ENCODE results near the gene CEP128.
"Not testable (repeated sequence)": the region's sequence is repeated elsewhere in the genome, so short reads cannot be mapped to it uniquely, and the experiment has no call there.

Gene CEP128

DNA sequence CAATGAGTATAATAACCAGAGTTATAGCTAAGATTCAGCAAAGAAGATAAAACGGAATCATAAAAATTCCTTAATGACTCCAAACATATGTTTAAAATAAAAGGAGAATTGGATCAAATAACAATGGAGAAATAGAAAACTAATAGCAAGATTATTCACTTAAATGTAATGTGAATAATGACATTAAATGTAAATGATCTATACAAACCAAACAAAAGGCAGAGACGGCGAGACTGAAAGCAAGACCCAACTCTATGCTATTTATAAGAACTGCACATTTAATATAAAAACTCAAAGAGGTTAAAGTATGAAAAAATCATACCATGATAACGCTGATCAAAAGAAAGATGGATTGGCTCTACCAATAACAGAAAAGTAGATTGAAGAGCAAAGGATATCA lies 10.0 kb upstream of the CEP128 start:
- no peak for DNase-seq

DNA sequence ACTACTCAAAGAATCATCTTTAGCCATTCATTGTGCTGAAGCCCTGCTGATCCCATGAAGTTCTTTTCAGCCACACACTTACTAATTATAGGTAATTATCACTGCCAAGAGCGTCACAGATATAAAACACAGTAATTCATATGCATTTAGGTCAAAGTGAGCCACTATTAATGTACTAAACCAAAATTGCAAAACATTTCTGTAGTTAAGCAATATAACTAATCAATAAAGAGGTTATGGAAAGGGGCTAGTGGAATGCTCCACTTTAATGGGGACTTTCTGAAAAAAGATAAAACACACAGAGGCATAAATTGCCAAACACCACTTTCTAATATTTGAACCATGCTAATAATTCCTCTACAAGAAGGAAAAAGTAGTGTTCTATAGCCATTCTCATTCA lies 6.8 kb upstream of the CEP128 start:
- DNase-seq, result no peak

DNA sequence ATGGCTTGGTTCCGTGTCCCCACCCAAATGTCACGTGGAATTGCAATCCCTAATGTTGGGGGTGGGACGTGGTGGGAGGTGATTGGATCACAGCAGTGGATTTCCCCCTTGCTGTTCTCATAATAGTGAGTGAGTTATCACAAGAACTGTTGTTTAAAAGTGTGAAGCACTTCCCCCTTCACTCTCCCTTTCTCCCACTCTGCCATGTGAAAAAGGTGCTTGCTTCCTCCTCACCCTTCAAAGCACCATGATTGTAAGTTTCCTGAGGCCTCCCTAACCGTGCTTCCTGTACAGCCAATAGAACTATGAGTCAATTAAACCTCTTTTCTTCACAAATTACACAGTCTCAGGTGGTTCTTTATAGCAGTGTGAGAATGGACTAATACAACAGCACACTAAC lies 5.3 kb upstream of the CEP128 start:
- no peak for DNase-seq

DNA sequence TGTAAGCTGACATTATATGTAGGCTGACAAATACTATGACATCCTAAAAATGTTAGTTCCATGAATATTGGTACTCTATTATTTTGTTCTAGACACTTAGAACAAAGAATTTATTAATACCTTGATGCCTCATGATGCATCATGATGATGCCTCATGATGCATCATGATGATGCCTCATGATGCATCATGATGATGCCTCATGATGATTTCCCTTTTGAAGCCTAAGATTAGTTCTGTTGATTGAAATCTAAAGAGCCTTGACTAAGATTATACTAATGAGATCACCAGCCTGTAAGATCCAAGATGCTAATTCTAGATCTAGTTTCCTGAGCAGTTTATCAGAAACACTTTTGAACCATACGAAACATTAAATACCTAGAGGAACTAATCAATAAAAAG lies 4.6 kb upstream of the CEP128 start:
- no peak for DNase-seq

DNA sequence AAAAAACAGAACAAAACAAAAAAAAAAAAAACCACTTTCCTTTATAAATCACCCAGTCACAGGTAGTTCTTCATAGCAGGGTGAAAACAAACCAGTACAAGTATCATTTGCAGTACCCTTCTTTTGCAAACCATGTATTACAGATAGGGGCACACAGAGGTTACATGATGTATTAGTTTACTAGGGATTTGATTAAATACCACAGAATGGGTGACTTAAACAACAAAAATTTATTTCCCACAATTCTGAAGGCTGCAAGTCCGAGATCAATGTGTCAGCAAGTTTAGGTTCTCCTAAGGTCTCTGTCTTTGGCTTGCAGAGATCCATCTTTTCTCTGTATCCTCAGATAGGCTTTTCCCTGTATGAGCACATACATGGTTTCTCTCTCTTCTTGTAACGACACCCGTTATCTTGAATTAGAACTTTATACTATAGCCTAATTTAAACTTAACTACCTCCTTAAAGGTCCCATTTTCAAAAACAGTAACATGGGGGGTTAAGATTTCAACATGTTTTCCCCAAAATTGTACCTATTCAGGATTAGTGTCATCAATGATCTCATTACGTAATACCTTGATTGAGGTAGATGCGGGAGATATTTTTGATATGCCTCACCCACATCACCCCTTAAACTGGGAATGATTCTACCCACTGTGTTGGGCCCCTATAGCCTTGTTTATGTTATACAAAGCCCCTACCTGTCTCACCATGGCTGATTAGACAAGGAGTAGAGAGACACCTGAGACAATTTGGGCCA lies 3.5 kb upstream of the CEP128 start:
- DNase-seq, result no peak

DNA sequence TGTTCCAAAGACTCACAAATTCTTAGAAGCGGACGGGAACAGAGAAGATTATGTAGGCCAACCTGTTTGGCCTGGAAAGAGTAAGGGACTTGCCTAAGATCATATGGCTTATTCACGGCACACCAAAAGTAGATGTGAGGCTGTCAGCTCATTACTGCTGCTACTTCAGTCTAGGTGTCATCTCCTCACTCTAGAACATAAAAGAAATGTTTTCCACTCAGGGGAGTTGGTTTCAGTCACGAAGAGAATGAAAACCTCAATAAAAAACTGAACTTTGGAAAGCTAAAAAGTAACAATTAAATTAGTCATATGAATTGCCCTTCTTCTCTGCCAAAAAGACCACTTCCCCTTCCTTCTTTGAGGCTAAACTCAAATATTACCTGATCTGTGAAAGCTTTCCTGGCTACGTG lies 658 bp upstream of the CEP128 start:
- DNase-seq, result no peak

DNA sequence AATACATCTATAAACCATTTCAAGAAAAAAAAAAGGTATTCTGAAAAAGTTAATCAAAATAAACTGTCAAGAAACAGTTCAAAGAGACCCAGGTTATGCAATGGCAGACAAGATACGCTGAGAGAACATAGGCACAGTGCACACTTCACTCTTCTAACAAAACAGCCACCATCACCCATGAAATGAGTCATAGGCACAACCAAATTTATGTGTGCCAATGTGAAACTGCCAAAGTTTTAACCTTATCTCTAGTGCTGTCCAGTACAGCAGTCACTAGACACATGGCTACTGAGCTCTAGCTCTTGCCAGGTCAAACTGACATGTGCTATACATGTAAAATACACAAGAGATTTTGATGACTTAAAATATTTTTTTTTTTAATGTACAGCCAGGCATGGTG lies 1.4 kb downstream of the CEP128 start:
- DNase-seq, result no peak

DNA sequence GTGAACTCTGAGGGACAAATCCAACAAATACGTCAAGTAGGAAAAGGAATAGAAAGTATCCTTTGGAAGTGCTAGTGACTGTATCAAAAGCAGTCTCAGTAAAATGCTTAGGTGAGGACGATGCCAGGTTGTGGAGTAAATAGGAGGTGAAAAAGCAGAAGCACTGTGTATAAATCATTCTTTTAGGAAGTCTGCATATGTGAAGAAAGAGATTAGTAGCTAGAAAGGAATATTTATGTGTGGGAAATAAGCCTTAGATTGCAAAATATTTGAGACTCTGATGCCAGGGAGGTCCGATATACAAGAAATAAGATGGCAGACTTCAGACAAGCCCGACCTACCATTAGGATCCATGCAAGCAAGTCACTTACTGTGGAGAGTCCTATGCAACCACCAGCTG lies 7.9 kb downstream of the CEP128 start:
- no peak for DNase-seq

DNA sequence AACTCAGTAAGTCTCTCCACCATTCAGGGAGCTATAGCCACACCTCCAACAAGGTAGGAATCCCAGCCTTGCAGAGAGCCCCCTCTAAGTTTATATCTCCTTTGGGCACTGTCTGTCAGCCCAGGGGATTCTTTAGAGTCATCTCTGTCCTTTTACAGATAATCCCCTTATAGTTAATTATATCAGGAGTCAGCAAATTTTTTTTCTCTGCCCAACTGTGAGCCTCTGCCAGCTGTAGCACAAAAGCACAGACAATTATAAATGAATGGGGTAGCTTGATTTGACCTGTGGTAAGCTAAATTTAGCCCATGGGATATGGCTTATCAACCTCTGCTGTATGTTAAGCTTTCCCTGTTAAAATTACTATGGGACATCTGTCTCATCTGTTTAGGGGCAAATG lies 8.3 kb downstream of the CEP128 start:
- no peak for DNase-seq

DNA sequence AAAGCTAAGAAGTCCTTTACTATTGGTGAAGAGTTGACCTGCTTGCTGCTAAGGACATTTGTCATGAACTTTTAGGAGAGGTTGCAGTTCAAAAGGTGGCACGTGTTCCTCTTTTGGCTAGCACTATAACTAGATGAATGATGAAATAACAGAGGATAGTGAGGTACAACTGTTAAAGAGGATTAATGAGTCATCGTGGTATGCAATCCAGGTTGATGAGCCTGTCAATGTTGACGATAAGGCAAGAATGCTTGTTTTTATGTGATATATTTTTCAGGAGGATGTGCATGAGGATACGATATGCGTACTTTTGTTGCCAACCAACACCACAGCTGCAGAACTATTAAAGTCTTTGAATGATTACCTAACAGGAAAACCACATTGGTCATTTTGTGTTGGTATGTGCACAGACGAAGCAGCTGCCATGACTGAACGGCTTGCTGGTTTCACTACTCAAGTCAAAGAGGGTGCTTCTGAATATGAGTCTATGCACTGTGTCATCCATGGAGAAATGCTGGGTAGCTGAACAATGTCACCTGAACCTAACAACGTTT lies 10.6 kb downstream of the CEP128 start:
- DNase-seq, result peak; percentile 68

DNA sequence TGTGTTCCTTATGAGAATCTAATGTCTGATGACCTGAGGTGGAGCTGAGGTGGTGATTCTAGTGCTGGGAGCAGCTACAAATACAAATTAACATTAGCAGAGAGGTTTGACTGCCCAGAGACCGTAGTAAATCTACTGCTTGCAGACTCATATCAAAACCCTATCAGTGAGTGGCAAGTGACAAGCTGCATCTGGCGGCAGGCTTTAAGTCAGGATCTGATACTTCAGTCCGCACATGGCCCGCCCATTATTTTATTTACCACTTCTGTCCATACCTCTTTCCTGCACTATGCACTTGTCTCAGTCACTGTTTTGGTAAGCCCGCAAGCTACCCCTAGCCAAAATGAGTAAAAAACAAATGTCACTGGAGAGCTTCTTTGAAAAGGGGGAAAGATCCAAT lies 11.4 kb downstream of the CEP128 start:
- no peak for DNase-seq

DNA sequence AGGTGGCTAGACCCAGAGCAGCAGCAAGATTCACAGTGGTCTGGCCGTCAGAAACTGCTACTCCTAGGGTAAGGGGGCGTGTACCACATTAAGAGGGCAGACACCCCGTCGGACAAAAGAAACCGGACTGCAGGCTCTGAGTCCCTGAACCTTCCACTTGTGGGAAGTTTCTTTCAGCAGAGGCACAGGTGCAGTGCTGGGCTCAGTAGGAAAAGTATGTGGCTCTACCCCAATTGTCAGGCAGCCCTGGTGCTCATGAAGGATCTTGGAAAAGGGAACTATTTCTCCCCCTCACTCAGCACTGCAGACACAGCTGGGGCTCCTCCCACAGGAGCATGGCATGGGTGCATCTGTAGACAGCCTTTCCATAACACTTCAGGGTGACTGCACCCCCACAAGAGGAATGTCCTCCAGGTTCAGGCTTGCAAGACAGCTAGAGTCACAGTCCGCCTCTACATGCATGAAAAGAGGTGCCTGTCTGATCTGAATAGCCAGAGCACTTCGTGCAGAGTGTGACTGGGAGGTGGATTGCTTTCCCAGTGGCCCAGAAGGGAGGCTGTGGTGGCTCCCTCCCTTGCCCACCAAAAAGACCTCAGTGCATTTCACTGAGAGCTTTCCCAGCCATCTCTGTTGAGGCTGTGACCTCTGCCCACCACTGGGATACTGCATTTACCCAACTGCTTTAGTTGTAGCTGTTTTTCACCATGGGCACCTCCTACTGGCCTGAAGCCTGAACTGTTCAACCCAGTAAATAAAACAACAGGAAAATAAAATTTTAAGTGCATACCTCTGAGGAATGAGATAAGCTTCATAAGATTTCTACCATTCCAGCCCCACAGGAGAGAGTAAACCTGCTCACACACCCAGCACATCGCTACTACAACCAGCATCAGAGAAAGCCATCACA lies 14.2 kb downstream of the CEP128 start:
- DNase-seq, result no peak

DNA sequence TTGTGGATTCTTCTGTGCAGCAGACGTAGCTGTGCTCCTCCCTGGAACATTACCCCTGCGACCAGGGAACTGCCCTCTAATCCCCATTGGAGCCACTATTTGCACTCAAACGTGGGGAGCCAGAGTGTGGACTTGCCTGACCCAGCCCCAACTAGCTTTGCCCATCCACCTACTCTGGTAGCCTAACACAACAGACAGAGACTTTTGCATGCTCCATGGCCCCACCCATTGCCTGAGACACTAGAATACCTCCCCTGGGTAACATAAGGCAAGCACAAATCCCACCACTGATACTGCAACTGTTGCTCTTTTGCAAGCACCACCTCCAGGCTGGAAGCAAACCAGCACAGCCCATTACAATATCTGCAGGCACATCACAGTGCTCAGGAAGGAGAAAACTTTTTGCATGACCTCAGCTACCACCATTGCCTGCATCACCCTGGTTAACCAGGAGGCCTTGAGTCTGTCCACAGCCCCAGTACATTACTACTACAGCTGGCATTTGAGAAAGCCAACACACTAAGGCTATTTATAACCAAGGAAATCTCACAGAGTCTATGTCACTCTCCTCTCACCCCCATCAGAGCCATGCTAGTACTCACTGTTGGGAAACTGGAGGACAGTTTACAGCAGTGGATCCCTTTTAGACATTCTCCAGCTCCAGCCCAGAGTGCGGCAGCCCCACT lies 15.0 kb downstream of the CEP128 start:
- no peak for DNase-seq

DNA sequence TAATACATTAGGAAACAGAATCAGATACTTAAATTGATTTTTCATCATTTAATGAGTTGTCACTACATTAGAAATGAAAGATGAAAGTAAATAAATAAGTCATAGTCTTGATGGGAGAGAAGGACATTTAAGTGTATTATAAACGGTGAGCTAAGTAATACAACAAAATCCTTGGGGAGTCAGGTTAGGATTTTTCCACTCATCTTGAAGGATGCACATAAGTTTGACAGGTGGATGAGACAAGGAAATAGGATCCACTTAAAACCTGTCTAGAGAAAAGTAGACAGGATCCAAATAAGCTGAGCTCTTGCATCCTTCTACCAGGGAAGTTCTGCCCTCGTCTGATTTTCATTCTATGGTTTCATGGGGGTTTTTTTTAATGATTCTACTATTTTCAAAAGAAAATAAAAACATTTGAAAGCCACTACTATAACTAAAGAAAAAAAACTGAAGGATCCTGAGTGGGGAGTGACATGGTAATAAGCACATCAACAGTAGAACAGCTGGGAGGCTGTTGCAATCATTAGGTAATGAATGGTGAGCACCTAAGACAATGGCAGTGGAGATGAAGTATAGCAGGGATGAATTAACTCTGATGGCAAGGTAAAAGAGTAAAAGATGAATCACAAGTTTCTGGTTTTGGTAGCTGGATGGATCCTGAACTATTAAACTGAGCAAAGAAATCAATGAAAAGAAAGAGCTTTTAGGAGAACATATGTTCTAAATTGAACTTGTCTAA lies 17.0 kb downstream of the CEP128 start:
- no peak for DNase-seq

DNA sequence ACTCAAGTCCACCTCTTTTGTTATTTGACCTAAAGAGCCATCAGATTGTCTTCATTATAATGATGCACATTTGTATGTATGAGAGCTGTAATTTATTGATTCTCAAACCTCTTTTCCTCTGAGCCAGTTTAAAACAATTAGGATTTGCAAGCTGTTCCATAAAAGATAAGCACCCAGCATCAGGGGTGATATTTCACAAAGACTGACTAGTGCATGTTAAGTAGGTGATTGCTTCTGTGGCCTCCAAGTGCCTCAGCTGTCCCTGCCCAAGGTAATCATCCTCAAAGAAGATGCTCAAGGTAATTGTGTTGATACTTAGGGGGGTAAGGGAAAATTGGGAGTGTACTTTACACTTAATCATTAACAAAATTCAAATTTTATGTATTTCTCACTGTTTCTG lies 18.2 kb downstream of the CEP128 start:
- DNase-seq, result no peak

DNA sequence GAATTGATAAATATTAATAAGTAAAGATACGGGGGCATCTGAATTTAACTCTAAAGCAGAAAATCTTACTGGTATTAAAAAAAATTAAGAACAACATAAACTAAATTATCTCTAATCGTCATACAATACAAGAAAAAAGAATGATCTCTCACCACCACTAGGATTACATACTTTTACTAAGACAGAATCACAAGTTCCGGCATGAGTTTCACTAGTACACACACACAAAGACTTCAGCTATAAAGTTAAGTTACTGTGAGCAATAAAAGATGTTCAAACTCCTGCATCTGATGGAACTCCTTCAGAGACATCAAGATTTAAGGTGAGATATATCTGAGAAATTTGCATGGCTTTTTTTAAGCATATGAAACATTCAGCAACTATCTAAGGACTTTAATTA lies 21.9 kb downstream of the CEP128 start:
- no peak for DNase-seq

DNA sequence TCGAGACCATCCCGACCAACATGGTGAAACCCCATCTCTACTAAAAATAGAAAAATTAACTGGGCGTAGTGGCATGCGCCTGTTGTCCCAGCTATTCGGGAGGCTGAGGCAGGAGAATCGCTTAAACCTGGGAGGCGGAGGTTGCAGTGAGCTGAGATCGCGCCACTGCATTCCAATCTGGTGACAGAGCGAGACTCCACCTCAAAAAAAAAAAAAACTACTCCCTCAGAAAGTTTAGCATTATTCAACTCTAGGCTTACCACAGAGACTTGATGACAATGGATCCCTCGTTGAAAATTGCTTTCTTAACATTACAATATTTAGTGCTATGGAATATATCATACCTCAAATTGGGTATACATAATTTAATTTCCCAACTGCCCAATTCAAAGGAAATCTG lies 29.5 kb downstream of the CEP128 start:
- DNase-seq, result not testable (repeated sequence)

DNA sequence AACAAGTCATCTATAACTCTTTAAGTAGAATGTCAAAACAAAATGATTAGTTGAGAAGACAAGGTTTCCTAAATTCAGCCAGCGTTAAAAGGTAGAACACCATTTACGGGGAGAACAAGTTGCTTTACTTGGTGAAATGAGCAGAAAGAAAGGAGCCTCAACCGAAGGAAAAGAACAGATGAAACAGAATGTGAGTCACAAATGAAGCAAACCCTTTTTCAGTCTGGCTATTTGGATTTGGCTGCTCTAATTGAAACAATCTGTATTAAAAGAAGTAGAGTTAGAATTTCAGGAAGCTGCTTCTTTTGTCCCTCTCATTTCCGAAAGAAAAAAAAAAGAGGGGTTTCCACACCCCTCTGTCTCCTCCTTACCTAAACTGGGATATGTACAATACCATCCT lies 34.6 kb downstream of the CEP128 start:
- no peak for DNase-seq

DNA sequence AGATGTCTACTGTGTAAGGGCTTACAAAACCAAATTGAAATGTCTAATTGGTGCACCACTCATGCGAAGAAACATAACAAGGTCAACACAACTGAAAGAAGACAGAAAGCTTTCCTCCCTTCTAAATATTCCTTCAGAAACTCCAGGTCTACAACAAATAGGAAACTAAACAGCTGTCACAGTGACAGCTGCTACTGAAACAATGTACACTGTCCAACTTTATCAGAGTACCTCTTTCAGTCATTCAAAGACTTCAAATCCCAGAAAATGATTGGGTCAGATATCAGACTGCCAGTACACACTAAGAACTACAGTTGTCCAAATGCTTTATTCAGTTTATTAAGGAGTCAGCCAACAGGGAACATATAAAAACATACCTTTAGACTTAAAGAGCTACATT lies 35.2 kb downstream of the CEP128 start:
- no peak for DNase-seq

DNA sequence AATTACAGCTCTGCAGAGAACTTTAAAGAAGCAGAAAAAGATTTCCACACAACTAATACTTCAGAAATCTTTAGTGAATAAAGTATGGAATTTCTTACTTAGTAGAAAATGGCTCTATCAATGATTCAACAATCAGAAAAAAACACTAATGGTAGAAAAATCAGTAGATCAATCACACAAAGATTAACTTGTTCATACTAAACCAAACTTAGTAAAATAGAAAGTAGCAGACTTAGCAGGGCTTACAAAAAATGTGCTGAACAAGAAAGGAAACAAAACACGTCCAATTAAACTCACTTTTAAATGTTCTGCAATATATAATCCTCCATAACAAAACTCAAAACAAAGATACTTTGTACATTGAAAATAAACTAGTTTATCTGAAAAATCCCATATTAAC lies 38.9 kb downstream of the CEP128 start:
- no peak for DNase-seq

DNA sequence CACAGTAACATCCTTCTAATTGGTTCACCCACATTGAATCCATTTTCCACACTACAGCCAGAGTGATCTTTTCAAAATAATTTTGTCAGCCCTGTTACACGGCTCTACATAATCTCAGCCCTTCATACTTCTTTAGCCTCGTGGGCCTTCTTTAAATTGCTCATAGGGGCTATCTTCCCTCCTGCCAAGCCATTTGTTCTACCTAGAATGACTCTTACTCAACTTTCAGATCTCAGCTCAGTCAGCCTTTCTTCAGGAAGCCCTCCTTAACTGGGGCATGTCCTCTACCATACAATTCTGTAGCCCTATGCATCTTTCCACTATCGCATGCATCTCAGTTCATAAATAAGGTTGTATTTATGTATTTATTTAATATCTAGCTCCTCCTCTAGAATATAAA lies 39.7 kb downstream of the CEP128 start:
- no peak for DNase-seq

DNA sequence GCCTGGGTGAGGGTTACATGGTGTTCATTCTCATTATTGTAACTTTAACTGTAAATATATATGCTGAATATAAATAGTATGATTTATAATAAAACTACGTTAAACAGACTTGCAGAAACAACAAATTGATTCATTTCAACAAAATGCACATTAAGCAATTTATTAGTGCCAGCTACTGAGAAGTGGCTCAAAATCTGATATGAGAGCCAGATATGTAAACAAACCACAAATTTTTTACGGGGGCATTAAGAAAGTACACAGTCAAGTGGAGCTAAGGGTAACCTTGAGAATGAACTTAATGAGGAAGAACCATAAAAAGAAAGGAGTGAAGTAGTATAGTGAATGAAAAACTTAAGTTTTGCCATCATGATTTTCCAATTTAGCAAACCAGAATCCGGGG lies 40.3 kb downstream of the CEP128 start:
- DNase-seq, result no peak

DNA sequence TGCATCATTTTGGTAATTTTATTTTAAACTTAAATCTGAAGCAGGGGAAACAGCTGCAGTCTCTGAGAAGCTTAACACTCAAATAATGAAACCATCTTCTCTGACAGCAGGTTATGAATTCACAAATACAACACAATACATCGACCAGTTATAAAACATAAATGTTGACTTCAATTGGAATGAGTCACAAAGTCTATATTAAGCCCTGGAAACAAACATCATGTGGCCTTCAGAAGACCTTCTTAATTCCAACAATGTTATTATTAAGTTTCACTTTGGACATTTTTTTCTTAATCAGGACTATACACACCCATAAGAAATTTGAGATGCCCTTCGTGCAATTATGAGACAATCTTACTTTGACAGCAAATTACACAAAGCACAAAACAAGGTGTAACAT lies 68.9 kb downstream of the CEP128 start:
- no peak for DNase-seq

All from suppressor macrophage treated with lipopolysaccharide for 4 hours (primary cell).